Stomach smooth muscle (tissue), 2 donors: ENCODE results near the gene INPP5E.

Experiments used
- H3K27ac ChIP-seq: one replicate; pipeline ENCODE4 v1.7.0; 2013; ENCODE audit warnings: mild to moderate bottlenecking, low read length, inconsistent platforms
- H3K27me3 ChIP-seq, 2 donors: one replicate each; pipeline ENCODE4 v1.7.0; 2013; ENCODE audit warnings: low read length in 2 of 2; ENCODE audit not compliant: insufficient read depth in 2 of 2, control insufficient read depth in 1 of 2
- H3K36me3 ChIP-seq, 2 donors: one replicate each; pipeline ENCODE4 v1.7.0; 2013; ENCODE audit warnings: low read length in 2 of 2; ENCODE audit not compliant: control insufficient read depth in 2 of 2, insufficient read depth in 2 of 2
- H3K4me1 ChIP-seq: one replicate; pipeline ENCODE4 v1.7.0; 2013; ENCODE audit warnings: low read length; ENCODE audit not compliant: control insufficient read depth, insufficient read depth
- H3K4me3 ChIP-seq, 2 donors: one replicate each; pipeline ENCODE4 v1.7.0; 2013; ENCODE audit warnings: low read length in 2 of 2
- H3K9ac ChIP-seq, 2 donors: one replicate each; pipeline ENCODE4 v1.7.0; 2013; ENCODE audit warnings: low read length in 2 of 2, mild to moderate bottlenecking in 1 of 2
- H3K9me3 ChIP-seq, 2 donors: one replicate each; pipeline ENCODE4 v1.7.0; 2013; ENCODE audit warnings: low read length in 2 of 2; ENCODE audit not compliant: control insufficient read depth in 2 of 2
- donor health status: healthy.
- donor health status: Pancreatic carcinoma.

INPP5E gene

GRCh38 chr9:136470792-136471469, 31.3 kb upstream of the INPP5E start:
- Histone ChIP-seq H3K4me3 (no peak overlapping the region), H3K27me3 (no peaks in the 10 kb centered on the region), H3K9ac (no peak overlapping the region), H3K9me3 (no peaks in the 10 kb centered on the region), H3K36me3 (peaks cover 64 to 74% of the 10 kb centered on the region in 2 donors), H3K4me1 (no peaks in the 10 kb centered on the region), H3K27ac (no peak overlapping the region)

GRCh38 chr9:136470356-136470755, 30.7 kb upstream of the INPP5E start:
- Histone ChIP-seq H3K9me3 (no peaks in the 10 kb centered on the region), H3K4me3 (no peak overlapping the region), H3K4me1 (no peaks in the 10 kb centered on the region), H3K36me3 (peaks cover 64 to 77% of the 10 kb centered on the region in 2 donors), H3K9ac (no peak overlapping the region), H3K27ac (no peak overlapping the region), H3K27me3 (no peaks in the 10 kb centered on the region)

GRCh38 chr9:136467766-136468165, 28.1 kb upstream of the INPP5E start:
- H3K36me3 ChIP-seq, result peaks cover 67 to 83% of the 10 kb centered on the region in 2 donors
- H3K4me3 ChIP-seq, result no peak overlapping the region
- no peaks in the 10 kb centered on the region for H3K27me3 ChIP-seq
- no peaks in the 10 kb centered on the region for H3K9me3 ChIP-seq
- H3K4me1 ChIP-seq, result no peaks in the 10 kb centered on the region
- H3K27ac ChIP-seq, result no peak overlapping the region
- H3K9ac ChIP-seq, result no peak overlapping the region

- Histone ChIP-seq H3K27me3 (no peaks in the 10 kb centered on the region), H3K9ac (no peak overlapping the region), H3K4me3 (no peak overlapping the region), H3K9me3 (no peaks in the 10 kb centered on the region), H3K27ac (no peak overlapping the region), H3K36me3 (peaks cover 68 to 82% of the 10 kb centered on the region in 2 donors), H3K4me1 (no peaks in the 10 kb centered on the region)
Observed at GRCh38 chr9:136466155-136466541, 26.5 kb upstream of the INPP5E start.

GRCh38 chr9:136465500-136466154, 26.0 kb upstream of the INPP5E start:
- H3K27ac ChIP-seq, result no peak overlapping the region
- no peak overlapping the region for H3K4me3 ChIP-seq
- H3K27me3 ChIP-seq, result no peaks in the 10 kb centered on the region
- peaks cover 68 to 83% of the 10 kb centered on the region in 2 donors for H3K36me3 ChIP-seq
- no peaks in the 10 kb centered on the region for H3K9me3 ChIP-seq
- no peak overlapping the region for H3K9ac ChIP-seq
- H3K4me1 ChIP-seq, result no peaks in the 10 kb centered on the region

- no peak overlapping the region for H3K27ac ChIP-seq
- no peaks in the 10 kb centered on the region for H3K27me3 ChIP-seq
- H3K4me3 ChIP-seq, result no peak overlapping the region
- peaks cover 68 to 83% of the 10 kb centered on the region in 2 donors for H3K36me3 ChIP-seq
- H3K4me1 ChIP-seq, result no peaks in the 10 kb centered on the region
- H3K9me3 ChIP-seq, result no peaks in the 10 kb centered on the region
- H3K9ac ChIP-seq, result no peak overlapping the region
Observed at GRCh38 chr9:136464241-136464640, 24.6 kb upstream of the INPP5E start.

GRCh38 chr9:136463578-136463977, 23.9 kb upstream of the INPP5E start:
- Histone ChIP-seq H3K36me3 (peaks cover 73 to 86% of the 10 kb centered on the region in 2 donors), H3K27me3 (no peaks in the 10 kb centered on the region), H3K4me3 (no peak overlapping the region), H3K9me3 (no peaks in the 10 kb centered on the region), H3K4me1 (no peaks in the 10 kb centered on the region), H3K9ac (no peak overlapping the region), H3K27ac (no peak overlapping the region)

GRCh38 chr9:136462664-136463063, 23.0 kb upstream of the INPP5E start:
- Histone ChIP-seq H3K9ac (no peak overlapping the region), H3K27ac (no peak overlapping the region), H3K4me1 (no peaks in the 10 kb centered on the region), H3K27me3 (no peaks in the 10 kb centered on the region), H3K4me3 (no peak overlapping the region), H3K9me3 (no peaks in the 10 kb centered on the region), H3K36me3 (peaks cover 68 to 81% of the 10 kb centered on the region in 2 donors)

- Histone ChIP-seq H3K27ac (no peak overlapping the region), H3K4me1 (no peaks in the 10 kb centered on the region), H3K36me3 (peaks cover 71 to 81% of the 10 kb centered on the region in 2 donors), H3K4me3 (no peak overlapping the region), H3K9ac (no peak overlapping the region), H3K9me3 (no peaks in the 10 kb centered on the region), H3K27me3 (no peaks in the 10 kb centered on the region)
Observed at GRCh38 chr9:136460772-136461325, 21.2 kb upstream of the INPP5E start.

- Histone ChIP-seq H3K9me3 (no peaks in the 10 kb centered on the region), H3K9ac (no peak overlapping the region), H3K27ac (no peak overlapping the region), H3K27me3 (no peaks in the 10 kb centered on the region), H3K4me1 (no peaks in the 10 kb centered on the region), H3K36me3 (peaks cover 68 to 79% of the 10 kb centered on the region in 2 donors), H3K4me3 (no peak overlapping the region)
Observed at GRCh38 chr9:136459425-136459824, 19.8 kb upstream of the INPP5E start.

GRCh38 chr9:136457326-136457725, 17.7 kb upstream of the INPP5E start:
- no peak overlapping the region for H3K9ac ChIP-seq
- no peak overlapping the region for H3K4me3 ChIP-seq
- H3K36me3 ChIP-seq, result peaks cover 65 to 69% of the 10 kb centered on the region in 2 donors
- H3K27ac ChIP-seq, result no peak overlapping the region
- H3K4me1 ChIP-seq, result no peaks in the 10 kb centered on the region
- no peaks in the 10 kb centered on the region for H3K27me3 ChIP-seq
- no peaks in the 10 kb centered on the region for H3K9me3 ChIP-seq
